ENCODE data around the gene KLHL10. TPM values are rescaled to one million over a fixed set of nuclear protein-coding genes. Genes with fewer than 3 reads are reported as not detected.

Gene KLHL10
- total and polyA plus RNA-seq, 2 of the 13 experiments (the other 11 are each of a cell fraction or from before 2014, with no cell fraction given): 0.04 to 0.08 TPM

- TF ChIP-seq TBX2 (CRISPR knock-in tag; IDR thresholded peaks at IDR 0.05; ENCODE audit: borderline replicate concordance) (peak; percentile 66; the same call in 1 of the 2 replicates), ZMYM4 (CRISPR knock-in tag; IDR thresholded peaks at IDR 0.05) (no peak), ZNF570 (CRISPR knock-in tag; IDR thresholded peaks at IDR 0.05; ENCODE audit: borderline replicate concordance) (no peak), ZBTB3 (CRISPR knock-in tag; IDR thresholded peaks at IDR 0.05; ENCODE audit: borderline replicate concordance, low read depth) (no peak), RFXAP (CRISPR knock-in tag; IDR thresholded peaks at IDR 0.05; ENCODE audit: borderline replicate concordance) (no peak), ZKSCAN1 (IDR thresholded peaks at IDR 0.05; ENCODE audit: low read length) (no peak), ATAD3A (CRISPR knock-in tag; IDR thresholded peaks at IDR 0.05) (no peak), ZNF441 (CRISPR knock-in tag; IDR thresholded peaks at IDR 0.05; ENCODE audit: borderline replicate concordance) (peak; percentile 52; the same call in 1 of the 2 replicates)
- TF ChIP-seq, protein P1, sequence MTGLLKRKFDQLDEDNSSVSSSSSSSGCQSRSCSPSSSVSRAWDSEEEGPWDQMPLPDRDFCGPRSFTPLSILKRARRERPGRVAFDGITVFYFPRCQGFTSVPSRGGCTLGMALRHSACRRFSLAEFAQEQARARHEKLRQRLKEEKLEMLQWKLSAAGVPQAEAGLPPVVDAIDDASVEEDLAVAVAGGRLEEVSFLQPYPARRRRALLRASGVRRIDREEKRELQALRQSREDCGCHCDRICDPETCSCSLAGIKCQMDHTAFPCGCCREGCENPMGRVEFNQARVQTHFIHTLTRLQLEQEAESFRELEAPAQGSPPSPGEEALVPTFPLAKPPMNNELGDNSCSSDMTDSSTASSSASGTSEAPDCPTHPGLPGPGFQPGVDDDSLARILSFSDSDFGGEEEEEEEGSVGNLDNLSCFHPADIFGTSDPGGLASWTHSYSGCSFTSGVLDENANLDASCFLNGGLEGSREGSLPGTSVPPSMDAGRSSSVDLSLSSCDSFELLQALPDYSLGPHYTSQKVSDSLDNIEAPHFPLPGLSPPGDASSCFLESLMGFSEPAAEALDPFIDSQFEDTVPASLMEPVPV (CRISPR knock-in tag; IDR thresholded peaks at IDR 0.05): no peak
Observed at GRCh38 chr17:41835800-41836549, 1.6 kb upstream of the KLHL10 start, which contains the start of gene NT5C3B (continued).

DNA sequence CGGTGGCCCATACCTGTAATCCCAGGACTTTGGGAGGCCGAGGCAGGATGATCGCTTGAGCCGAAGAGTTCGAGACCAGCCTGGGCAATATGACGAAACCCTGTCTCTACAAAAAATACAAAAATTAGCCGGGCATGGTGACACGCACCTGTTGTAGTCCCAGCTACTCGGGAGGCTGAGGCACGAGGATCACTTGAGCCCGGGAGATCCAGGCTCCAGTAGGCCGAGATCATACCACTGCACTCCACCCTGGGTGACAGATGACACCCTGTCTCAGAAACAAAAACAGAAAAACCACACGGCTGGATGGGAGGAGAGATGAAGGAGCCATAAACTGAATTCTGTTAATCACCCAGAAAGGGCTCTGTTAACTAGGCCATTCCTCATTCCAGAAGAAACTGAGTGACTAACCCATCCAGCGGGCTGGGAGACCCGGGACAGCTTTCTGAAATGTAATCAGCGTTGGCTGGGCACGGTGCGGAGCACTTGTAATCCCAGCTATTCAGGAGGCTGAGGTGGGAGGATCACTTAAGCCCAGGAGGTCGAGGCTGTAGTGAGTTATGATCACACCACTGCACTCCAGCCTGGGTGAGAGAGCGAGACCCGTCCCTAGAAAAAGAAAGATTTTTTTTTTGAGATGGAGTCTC is 952 bp upstream of the KLHL10 start:
- no peaks in the 10 kb centered on the region for H4K20me1 ChIP-seq (ENCODE audit: insufficient read depth, low read length)
- peaks cover 40% of the 10 kb centered on the region for H3K4me1 ChIP-seq (ENCODE audit: insufficient read depth, low read length)
- H3K4me2 ChIP-seq (ENCODE audit: low read depth, low read length): peak overlapping the region; percentile 80
- H3K79me2 ChIP-seq (ENCODE audit: insufficient read depth, low read length): peaks cover 9% of the 10 kb centered on the region
- 24% methylated on average over 20 of the region's 21 CpGs for WGBS (ENCODE audit: low lambda C conversion rate)
- intact Hi-C loops (cut with micrococcal nuclease; ENCODE audit: unreplicated experiment) (no loop called here), in situ Hi-C loops (cut with HindIII; ENCODE audit: extremely low pct_ligation_motif_present, low pct_unique_long_range_greater_than_20kb) (no loop called here)
- ChIA-PET POLR2A (interaction anchor here (1.3 to 1.9 kb wide), 5 partner anchors 10 to 122 kb away, joined by 3 to 9 read pairs (median 4); partner anchors contain the start of genes FKBP10, KLHL11 and P3H4), CTCF (ENCODE audit: low intra/inter-chr PET ratio, low total read pairs) (no interaction called here)
- peak overlapping the region; percentile 63 to 94 (median 77) for H3K4me3 ChIP-seq (replicated peaks in 1 of 3; ENCODE audit: insufficient read depth in 1 of 3, low read depth in 2 of 3, low read length in 3 of 3)
- no peaks in the 10 kb centered on the region for H3K9me3 ChIP-seq (ENCODE audit: low read length)
- no peak overlapping the region for H3K27ac ChIP-seq (ENCODE audit: extremely low read length, insufficient read depth, low read length)
- DNase-seq (ENCODE audit: low spot score): no peak
- peak overlapping the region; percentile 61 for H3K9ac ChIP-seq (ENCODE audit: insufficient read depth, low read depth, low read length)
- no TSS peak for BruUV-seq (replicated peaks)
- H2AFZ ChIP-seq (ENCODE audit: low read length): peak overlapping the region; percentile 88
- H3K36me3 ChIP-seq (replicated peaks in 1 of 2; ENCODE audit: control insufficient read depth in 1 of 2, insufficient read depth in 2 of 2, low read length in 2 of 2): peaks cover 3 to 10% of the 10 kb centered on the region in 2 experiments
- H3K27me3 ChIP-seq (ENCODE audit: control insufficient read depth in 1 of 2, insufficient read depth in 2 of 2, low read length in 2 of 2): no peaks in the 10 kb centered on the region
- FAIRE-seq: no peak
- no peak for ATAC-seq
- TF ChIP-seq HNF4A (CRISPR knock-in tag; IDR thresholded peaks at IDR 0.05): 0 out of 2 replicates have a peak, but pooled peaks have one; percentile 5
- TF ChIP-seq, protein P2, sequence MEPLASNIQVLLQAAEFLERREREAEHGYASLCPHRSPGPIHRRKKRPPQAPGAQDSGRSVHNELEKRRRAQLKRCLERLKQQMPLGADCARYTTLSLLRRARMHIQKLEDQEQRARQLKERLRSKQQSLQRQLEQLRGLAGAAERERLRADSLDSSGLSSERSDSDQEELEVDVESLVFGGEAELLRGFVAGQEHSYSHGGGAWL (CRISPR knock-in tag; IDR thresholded peaks at IDR 0.05): 0 out of 2 replicates have a peak, but pooled peaks have one; percentile 22
- 0 out of 2 replicates have a peak, but pooled peaks have one; percentile 28 for TF ChIP-seq NRL (CRISPR knock-in tag; IDR thresholded peaks at IDR 0.05; ENCODE audit: borderline replicate concordance)
- TF ChIP-seq SNAPC2 (CRISPR knock-in tag; IDR thresholded peaks at IDR 0.05): 0 out of 2 replicates have a peak, but pooled peaks have one; percentile 21
